Epithelial cell of prostate (primary cell): ENCODE measurements around the gene KCNH1.
"Not testable (repeated sequence)": the region's sequence is repeated elsewhere in the genome, so short reads cannot be mapped to it uniquely, and the experiment has no call there.

Source experiments
- DNase-seq: peaks from one replicate; pipeline ENCODE4 v3.0.0-alpha.2; 2011; ENCODE audit warnings: low read depth, low spot score
- H3K27ac ChIP-seq: fragments of 450-650 bp; 2 replicates; pipeline ENCODE4 v1.5.1; 2017; ENCODE audit warnings: mild to moderate bottlenecking

Gene KCNH1

DNA sequence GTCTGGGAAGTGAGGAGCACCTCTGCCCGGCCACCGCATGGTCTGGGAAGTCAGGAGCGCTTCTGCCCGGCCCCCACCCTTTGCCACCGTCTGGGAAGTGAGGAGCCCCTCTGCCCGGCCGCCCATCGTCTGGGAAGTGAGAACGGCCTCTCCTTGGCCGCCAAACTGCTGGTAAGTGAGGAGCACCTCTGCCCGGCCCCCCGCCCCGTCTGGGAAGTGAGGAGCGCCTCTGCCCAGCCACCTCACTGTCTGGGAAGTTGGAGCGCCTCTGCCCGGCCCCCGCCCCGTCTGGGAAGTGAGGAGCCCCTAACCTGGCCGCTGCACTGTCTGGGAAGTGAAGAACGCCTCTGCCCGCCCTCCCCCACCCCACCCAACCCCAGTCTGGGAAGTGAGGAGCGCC, 22.6 kb downstream of the KCNH1 start:
- H3K27ac ChIP-seq, result no peak overlapping the region
- no peak for DNase-seq

- H3K27ac ChIP-seq, result no peak overlapping the region
- DNase-seq, result no peak
Measured at GRCh38 chr1:211101481-211101880, 32.5 kb downstream of the KCNH1 start.

DNA sequence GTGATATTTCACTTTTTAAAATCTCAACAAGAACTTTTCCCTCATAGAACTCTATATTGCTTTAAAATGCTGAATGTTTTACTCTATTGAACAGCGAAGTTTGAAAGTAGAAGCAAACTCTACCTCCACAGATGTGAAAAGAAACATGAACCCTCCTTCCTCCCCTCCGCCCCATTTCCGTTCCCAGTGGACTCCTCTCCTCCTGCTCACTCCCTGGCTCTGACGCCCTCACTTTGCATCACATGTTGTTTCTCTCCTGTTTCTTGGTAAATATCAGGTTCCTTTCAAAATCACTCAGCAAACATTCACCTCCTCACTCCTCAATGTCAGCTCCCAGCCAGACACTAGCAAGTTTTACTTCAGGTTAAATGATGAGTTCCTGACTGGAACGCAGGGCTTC, 34.6 kb downstream of the KCNH1 start:
- no peak for DNase-seq
- no peak overlapping the region for H3K27ac ChIP-seq

GRCh38 chr1:211095381-211095780, 38.6 kb downstream of the KCNH1 start:
- DNase-seq, result no peak
- H3K27ac ChIP-seq, result no peak overlapping the region

GRCh38 chr1:211092955-211093354, 41.0 kb downstream of the KCNH1 start:
- no peak overlapping the region for H3K27ac ChIP-seq
- no peak for DNase-seq

DNA sequence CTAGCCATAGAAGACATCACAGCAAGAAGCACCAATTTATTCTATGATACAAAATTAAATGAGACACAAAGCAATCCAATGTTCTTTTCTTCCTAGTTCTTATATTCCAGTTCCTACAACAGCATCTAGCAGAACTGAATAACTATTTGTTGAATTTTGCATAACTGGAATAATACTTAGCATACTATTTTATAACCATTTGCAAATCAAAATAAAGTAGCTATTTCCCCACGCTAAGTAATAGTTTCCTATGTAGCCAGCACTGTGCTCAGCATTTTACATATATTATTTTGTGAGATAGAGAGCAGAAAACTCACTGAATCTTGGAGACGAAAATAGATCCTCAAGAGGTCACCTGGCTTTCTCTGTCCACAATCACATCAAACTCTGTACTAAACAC, 42.1 kb downstream of the KCNH1 start:
- no peak for DNase-seq
- H3K27ac ChIP-seq, result no peak overlapping the region

GRCh38 chr1:211089536-211089935, 44.4 kb downstream of the KCNH1 start:
- H3K27ac ChIP-seq, result no peak overlapping the region
- DNase-seq, result no peak

DNA sequence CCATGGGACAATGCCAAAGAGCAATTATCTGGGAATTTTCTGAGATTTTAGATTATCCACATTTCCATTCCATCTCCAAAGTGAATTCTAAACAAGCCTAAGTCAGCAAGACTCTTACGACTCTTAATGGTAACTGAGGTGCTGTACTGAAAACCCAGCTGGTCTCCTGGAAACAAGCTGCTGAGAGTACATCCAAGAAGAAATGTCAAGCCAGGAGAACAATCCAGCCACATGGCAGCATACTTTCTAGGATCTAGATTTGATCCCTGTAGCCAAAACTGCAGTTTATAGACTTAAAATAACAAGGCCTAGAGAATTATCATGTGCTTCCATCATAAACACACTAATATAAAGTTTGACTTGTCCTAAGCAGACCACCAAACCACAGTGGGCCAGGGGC, 45.8 kb downstream of the KCNH1 start:
- no peak overlapping the region for H3K27ac ChIP-seq
- no peak for DNase-seq

- no peak for DNase-seq
- no peak overlapping the region for H3K27ac ChIP-seq
Measured at GRCh38 chr1:211082824-211083223, 51.1 kb downstream of the KCNH1 start.

DNA sequence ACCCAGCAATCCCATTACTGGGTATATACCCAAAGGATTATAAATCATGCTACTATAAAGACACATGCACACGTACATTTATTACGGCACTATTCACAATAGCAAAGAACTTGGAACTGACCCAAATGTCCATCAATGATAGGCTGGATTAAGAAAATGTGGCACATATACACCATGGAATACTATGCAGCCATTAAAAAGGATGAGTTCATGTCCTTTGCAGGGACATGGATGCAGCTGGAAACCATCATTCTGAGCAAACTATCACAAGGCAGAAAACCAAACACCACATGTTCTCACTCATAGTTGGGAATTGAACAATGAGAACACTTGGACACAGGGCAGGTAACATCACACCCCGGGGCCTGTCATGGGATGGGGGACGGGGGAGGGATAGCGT, 52.5 kb downstream of the KCNH1 start:
- not testable (repeated sequence) for H3K27ac ChIP-seq, DNase-seq

GRCh38 chr1:211068976-211069375, 65.0 kb downstream of the KCNH1 start:
- no peak for DNase-seq
- H3K27ac ChIP-seq, result no peak overlapping the region

DNA sequence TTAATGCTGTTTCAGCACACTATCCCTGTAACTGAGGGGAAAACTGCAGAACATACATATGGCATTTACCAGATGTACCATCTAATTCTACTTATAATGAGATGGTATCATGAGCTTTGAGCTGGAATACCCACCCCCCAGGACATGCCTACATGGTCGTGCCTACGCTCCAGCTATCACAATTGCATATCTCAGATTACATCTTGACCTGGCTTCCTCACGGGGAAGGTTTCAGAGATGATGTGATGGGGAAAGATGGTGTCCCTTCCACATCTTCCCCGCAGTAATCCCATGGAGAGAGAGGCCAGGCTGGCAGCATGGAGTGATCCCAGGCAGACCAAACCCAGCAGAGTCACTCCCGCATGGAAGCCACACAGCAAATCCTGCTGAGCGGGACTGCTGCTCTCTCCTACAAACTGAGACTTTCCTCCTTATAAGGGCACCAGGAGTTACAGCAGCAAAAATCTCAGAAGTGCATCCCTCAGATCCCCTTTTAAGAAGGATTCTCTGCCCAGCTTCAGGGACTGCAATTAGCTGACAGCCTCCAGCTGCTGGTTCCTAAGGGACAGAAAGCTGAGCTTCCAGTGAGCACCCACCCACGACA, 67.1 kb downstream of the KCNH1 start:
- no peak overlapping the region for H3K27ac ChIP-seq
- DNase-seq, result no peak

GRCh38 chr1:211041838-211042237, 92.1 kb downstream of the KCNH1 start:
- H3K27ac ChIP-seq, DNase-seq: not testable (repeated sequence)

- H3K27ac ChIP-seq, result no peak overlapping the region
- peak; percentile 5 for DNase-seq
Measured at GRCh38 chr1:211037095-211037494, 96.9 kb downstream of the KCNH1 start.

GRCh38 chr1:211036381-211037060, 97.4 kb downstream of the KCNH1 start:
- DNase-seq, result no peak

GRCh38 chr1:211035821-211036380, 98.0 kb downstream of the KCNH1 start:
- DNase-seq, result no peak

More at GRCh38 chr1:211036381-211037060, 97.4 kb downstream of the KCNH1 start:
- H3K27ac ChIP-seq, result no peak overlapping the region

DNA sequence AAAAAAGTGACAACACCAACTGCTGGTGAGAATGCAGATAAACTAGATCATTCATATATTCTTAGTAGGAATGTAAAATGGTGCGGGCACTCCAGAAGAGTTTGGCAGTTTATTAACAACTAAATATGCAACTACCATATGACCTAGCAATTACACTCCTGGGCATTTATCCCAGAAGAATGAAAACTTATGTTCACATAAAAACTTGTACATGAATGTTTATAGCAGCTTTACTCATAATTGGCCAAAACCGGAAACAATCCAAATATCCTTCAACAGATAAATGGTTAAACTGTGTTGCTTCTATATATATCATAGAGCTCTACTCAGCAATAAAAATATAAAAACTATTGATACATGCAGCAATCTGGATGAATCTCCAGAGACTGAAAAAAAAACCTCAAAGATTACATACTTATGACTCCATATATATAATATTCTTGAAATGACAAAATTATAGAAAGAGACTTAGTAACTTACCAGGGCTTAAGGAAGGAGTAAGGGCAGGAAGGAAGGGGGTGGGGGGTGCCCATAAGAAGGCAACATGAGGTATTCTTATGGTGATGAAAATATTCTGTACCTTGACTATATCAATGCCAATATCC, 99.9 kb downstream of the KCNH1 start:
- no peak for DNase-seq
- H3K27ac ChIP-seq, result no peak overlapping the region

More at GRCh38 chr1:211035821-211036380, 98.0 kb downstream of the KCNH1 start:
- H3K27ac ChIP-seq, result no peak overlapping the region

DNA sequence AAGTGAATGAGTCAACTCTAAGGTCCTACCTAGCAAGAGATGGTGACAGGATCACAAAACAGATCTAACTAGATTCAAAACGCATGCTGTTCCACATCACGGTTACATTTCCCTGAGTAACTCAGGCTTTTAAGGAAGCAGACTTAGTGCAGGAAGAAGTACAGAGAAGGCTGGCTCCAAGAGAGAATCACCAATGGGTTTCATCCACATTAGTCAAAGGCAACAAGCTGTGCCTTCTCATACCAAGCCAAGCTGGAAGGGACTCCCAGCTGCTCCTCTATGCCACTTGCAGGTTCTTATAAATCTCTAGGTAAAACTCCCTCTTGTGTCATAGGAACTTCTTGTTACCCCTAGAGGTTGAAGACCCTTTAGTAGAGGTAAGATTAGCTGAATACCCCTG, 109.0 kb downstream of the KCNH1 start:
- no peak overlapping the region for H3K27ac ChIP-seq
- DNase-seq, result no peak

- H3K27ac ChIP-seq, result no peak overlapping the region
- DNase-seq, result no peak
Measured at GRCh38 chr1:211019266-211019665, 114.7 kb downstream of the KCNH1 start.

- DNase-seq, result no peak
- no peak overlapping the region for H3K27ac ChIP-seq
Measured at GRCh38 chr1:211018690-211019089, 115.3 kb downstream of the KCNH1 start.

DNA sequence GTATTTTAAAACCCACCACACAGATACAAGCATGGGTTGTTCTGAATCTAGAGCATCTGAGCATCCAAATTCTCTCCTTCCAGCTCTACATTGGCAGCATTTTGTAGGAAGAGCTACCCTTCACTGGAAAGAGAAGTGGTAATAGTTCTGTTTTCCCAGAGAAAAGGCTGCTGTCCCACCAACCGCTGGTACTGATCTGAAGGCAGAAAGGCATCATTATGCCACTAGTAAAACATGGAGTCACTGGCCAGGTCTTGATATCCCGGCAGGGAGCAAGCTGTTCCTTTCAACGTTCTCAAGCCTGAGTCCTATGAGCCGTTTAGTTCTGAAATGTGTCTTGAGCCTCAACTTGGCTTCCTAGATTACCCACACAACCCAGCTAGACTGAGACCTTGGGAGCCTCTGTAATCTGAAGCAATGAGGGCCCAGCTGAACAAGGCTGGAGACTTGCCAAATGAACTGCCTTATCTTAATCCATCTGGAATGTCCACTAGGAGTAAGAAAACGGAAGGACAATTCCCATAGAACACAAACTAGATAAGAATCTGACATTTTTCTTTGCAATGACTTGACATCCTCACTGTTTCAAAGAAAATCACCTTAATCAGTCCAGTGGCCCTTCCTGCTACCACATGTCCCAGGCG, 116.8 kb downstream of the KCNH1 start:
- no peak for DNase-seq
- H3K27ac ChIP-seq, result no peak overlapping the region
